Ascending aorta (tissue), 2 donors: ENCODE data around the gene UBLCP1. TPM values are rescaled to one million over a fixed set of nuclear protein-coding genes. Genes with fewer than 3 reads are reported as not detected.

Source experiments
- DNase-seq, 2 donors: peaks; one replicate each; pipeline ENCODE4 v3.0.0-alpha.2; 2019; ENCODE audit warnings: low spot score in 2 of 2
- H3K27ac ChIP-seq, 2 donors: fragments of 200-600 bp; sonication (generic); one replicate each; pipeline ENCODE4 v1.5.1; 2016 to 2017; ENCODE audit warnings: mild to moderate bottlenecking in 1 of 2
- H3K27me3 ChIP-seq: fragments of 200-600 bp; sonication (generic); one replicate; pipeline ENCODE4 v1.5.1; 2017
- H3K36me3 ChIP-seq, 2 donors: fragments of 200-600 bp; sonication (generic); one replicate each; pipeline ENCODE4 v1.5.1; 2016
- H3K4me1 ChIP-seq, 2 donors: fragments of 200-600 bp; sonication (generic); one replicate each; pipeline ENCODE4 v1.5.1; 2016 to 2017; ENCODE audit warnings: mild to moderate bottlenecking in 1 of 2
- H3K4me3 ChIP-seq, 2 donors: fragments of 200-600 bp; sonication (generic); one replicate each; pipeline ENCODE4 v1.5.1; 2016 to 2017; ENCODE audit warnings: mild to moderate bottlenecking in 1 of 2
- H3K9me3 ChIP-seq, 2 donors: fragments of 200-600 bp; sonication (generic); one replicate each; pipeline ENCODE4 v1.5.1; 2016
- intact Hi-C: fragments of 100-400 bp; cut with DNase I; formaldehyde crosslinking; loops from one replicate; pipeline ENCODE4 v1.15.1; 2023
- total RNA-seq: library from RNA; depleted of rRNA; stranded (reverse); fragments of >200 nt; gene quantifications from one replicate; pipeline ENCODE4 v1.1.0, GENCODE V29; 2016
- TF ChIP-seq, protein P1 (sequence below), 3 experiments: fragments of 200-600 bp in 2 of 3; fragments of 450-650 bp in 1 of 3; sonication (generic) in 2 of 3; IDR thresholded peaks; one replicate each; pipeline ENCODE4 v1.5.1; 2016 to 2019; ENCODE audit warnings: antibody characterized with exemption in 3 of 3, mild to moderate bottlenecking in 1 of 3, moderate library complexity in 1 of 3

Gene UBLCP1
- total RNA-seq, 1 donor from 2014 or later: 11.0 TPM

GRCh38 chr5:159304961-159305595 lies 42.0 kb downstream of the UBLCP1 start:
- intact Hi-C loops: no loop called here
- no peak overlapping the region for H3K4me3 ChIP-seq

DNA sequence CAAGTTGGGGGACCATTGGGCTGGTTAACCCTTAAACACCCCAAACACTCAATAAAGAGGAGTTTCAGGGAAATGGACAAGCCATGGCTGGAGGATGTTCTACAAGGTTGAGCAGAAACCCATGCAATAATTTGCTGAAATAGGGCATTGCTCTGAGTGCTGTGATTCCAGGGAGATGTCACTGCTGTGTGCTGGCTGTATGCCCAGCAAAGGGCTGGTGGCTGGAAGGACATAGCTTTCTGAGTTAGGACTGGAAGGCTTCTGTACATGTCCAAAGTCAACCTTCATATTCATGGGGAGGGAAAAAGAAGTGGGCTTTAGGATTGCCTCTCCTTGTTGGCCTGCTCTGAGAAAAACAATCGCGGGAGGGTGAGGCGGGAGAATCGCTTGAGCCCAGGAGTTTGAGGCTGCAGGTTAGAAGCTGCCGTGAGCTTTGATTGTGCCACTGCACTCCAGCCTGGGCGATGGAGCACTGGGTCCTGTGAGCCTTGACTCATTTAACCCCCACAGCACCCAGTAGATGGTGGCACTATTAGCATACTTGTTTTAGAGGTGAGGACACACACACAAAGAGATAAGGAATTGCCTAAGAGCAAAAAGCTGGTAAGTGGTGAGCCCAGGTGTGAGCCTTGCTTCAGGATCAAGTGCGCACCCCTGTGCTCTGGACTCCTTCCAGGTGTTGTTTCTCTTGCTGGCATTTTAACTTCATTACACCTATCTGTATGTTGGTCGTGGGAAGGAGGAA lies 46.8 kb downstream of the UBLCP1 start:
- H3K36me3 ChIP-seq: no peaks in the 10 kb centered on the region
- H3K9me3 ChIP-seq: no peaks in the 10 kb centered on the region
- intact Hi-C loops: no loop called here
- H3K4me3 ChIP-seq: no peak overlapping the region
- H3K27ac ChIP-seq: no peak overlapping the region
- no peaks in the 10 kb centered on the region for H3K4me1 ChIP-seq
- DNase-seq: no peak
- TF ChIP-seq, protein P1, sequence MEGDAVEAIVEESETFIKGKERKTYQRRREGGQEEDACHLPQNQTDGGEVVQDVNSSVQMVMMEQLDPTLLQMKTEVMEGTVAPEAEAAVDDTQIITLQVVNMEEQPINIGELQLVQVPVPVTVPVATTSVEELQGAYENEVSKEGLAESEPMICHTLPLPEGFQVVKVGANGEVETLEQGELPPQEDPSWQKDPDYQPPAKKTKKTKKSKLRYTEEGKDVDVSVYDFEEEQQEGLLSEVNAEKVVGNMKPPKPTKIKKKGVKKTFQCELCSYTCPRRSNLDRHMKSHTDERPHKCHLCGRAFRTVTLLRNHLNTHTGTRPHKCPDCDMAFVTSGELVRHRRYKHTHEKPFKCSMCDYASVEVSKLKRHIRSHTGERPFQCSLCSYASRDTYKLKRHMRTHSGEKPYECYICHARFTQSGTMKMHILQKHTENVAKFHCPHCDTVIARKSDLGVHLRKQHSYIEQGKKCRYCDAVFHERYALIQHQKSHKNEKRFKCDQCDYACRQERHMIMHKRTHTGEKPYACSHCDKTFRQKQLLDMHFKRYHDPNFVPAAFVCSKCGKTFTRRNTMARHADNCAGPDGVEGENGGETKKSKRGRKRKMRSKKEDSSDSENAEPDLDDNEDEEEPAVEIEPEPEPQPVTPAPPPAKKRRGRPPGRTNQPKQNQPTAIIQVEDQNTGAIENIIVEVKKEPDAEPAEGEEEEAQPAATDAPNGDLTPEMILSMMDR (IDR thresholded peaks at IDR 0.05): no peak
- no peaks in the 10 kb centered on the region for H3K27me3 ChIP-seq

More at GRCh38 chr5:159304961-159305595, 42.0 kb downstream of the UBLCP1 start:
- H3K36me3 ChIP-seq: no peaks in the 10 kb centered on the region
- peaks cover 8 to 16% of the 10 kb centered on the region in 2 donors for H3K9me3 ChIP-seq
- H3K27me3 ChIP-seq: no peaks in the 10 kb centered on the region
- H3K27ac ChIP-seq: no peak overlapping the region
- H3K4me1 ChIP-seq: no peaks in the 10 kb centered on the region
- TF ChIP-seq, protein P1 (IDR thresholded peaks at IDR 0.05): no peak
- no peak for DNase-seq

DNA sequence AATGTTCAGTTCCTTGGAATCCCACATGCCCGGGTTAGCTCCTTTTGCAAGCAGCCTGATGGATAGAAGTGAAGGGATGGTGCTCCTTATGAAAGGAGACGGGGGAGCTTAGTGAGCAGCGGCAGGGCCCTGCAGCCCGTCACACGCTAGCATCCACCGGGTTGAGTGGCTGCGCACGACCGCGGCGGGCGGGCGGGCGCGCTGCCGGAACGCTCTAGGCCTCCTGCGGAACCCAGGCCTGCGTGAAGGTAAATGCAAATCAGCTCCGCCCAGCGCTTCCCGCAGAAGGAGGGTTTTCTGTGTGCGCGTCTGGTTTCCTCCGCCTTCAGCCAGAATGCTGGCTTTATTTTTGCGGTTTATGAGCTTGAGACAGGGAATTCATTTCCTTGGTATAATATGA lies 47.4 kb downstream of the UBLCP1 start:
- Histone ChIP-seq H3K36me3 (no peaks in the 10 kb centered on the region), H3K27ac (no peak overlapping the region), H3K4me1 (no peaks in the 10 kb centered on the region), H3K4me3 (no peak overlapping the region), H3K9me3 (no peaks in the 10 kb centered on the region), H3K27me3 (no peaks in the 10 kb centered on the region)
- intact Hi-C loops: no loop called here
- TF ChIP-seq, protein P1 (IDR thresholded peaks at IDR 0.05): no peak
- no peak for DNase-seq

- Histone ChIP-seq H3K27ac (no peak overlapping the region), H3K4me3 (no peak overlapping the region), H3K27me3 (no peaks in the 10 kb centered on the region), H3K36me3 (no peaks in the 10 kb centered on the region), H3K4me1 (no peaks in the 10 kb centered on the region), H3K9me3 (no peaks in the 10 kb centered on the region)
- DNase-seq: no peak
- TF ChIP-seq, protein P1 (IDR thresholded peaks at IDR 0.05): no peak
- intact Hi-C loops: no loop called here
Measured at GRCh38 chr5:159311063-159311462, 48.0 kb downstream of the UBLCP1 start.

DNA sequence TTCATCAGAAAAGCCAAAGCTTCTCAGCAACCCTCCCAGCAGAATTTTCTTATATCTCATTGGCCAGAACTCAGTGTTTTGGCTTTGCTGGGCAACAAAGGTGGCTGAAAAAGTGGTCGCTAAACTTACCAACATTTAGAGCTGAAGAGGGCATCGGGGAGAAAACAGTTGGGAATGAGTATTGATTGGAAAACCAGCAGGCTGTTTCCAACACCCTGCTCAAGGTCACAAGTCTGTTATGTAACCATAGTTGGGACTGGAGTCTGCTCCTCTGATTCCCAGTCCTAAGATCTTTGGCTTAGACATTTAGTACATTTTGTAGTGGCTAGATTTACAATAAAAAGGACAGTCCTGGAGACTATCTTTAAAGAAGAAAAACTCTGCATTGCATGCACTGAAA lies 50.1 kb downstream of the UBLCP1 start:
- Histone ChIP-seq H3K9me3 (no peaks in the 10 kb centered on the region), H3K36me3 (no peaks in the 10 kb centered on the region), H3K27me3 (no peaks in the 10 kb centered on the region), H3K4me3 (no peak overlapping the region), H3K27ac (no peak overlapping the region), H3K4me1 (no peaks in the 10 kb centered on the region)
- DNase-seq: no peak
- TF ChIP-seq, protein P1 (IDR thresholded peaks at IDR 0.05): no peak
- intact Hi-C loops: no loop called here
